Measurements from ENCODE around the gene MPP2.
A peak's percentile ranks its signal among the peaks of the same experiment; 100 is the strongest.

Gene MPP2

GRCh38 chr17:43834106-43834505 lies 73.2 kb downstream of the MPP2 start:
- Histone ChIP-seq H3K9me3 (ENCODE audit: control insufficient read depth, insufficient read depth, low read depth, low read length) (no peaks in the 10 kb centered on the region), H3K27ac (ENCODE audit: extremely low read depth, low read depth, low read length) (no peak overlapping the region), H3K36me3 (ENCODE audit: control insufficient read depth in 2 of 2, insufficient read depth in 1 of 2, low read length in 2 of 2) (peaks cover 0 to 27% of the 10 kb centered on the region in 2 experiments; a peak in 1 of 3 replicates), H3K4me3 (ENCODE audit: low read depth, low read length) (no peak overlapping the region), H3K4me1 (ENCODE audit: control insufficient read depth, insufficient read depth, low read length) (peaks cover 3% of the 10 kb centered on the region; the same call in 1 of the 2 replicates)
- ChIA-PET CTCF (interaction anchor here (0.7 to 5.0 kb wide), 3 partner anchors 12 to 77 kb away, joined by 3 to 29 read pairs (median 4); partner anchors contain the start of gene CD300LG), POLR2A (interaction anchor here (0.7 kb wide), 1 partner anchor 55 kb away, joined by 3 read pairs; the partner anchor contains the start of gene DUSP3)
- TF ChIP-seq ZNF585B (tag by site-specific recombination; IDR thresholded peaks at IDR 0.05) (no peak), KLF8 (tag by site-specific recombination; IDR thresholded peaks at IDR 0.05) (no peak), ZNF239 (tag by site-specific recombination; IDR thresholded peaks at IDR 0.05) (no peak), ZNF610 (tag by site-specific recombination; IDR thresholded peaks at IDR 0.05; ENCODE audit: borderline replicate concordance) (no peak), ZNF423 (tag by site-specific recombination; IDR thresholded peaks at IDR 0.05) (no peak), RBAK (tag by site-specific recombination; IDR thresholded peaks at IDR 0.05) (no peak), ZNF660 (tag by site-specific recombination; IDR thresholded peaks at IDR 0.05) (no peak), ZBTB20 (tag by site-specific recombination; IDR thresholded peaks at IDR 0.05) (no peak), ZBTB21 (tag by site-specific recombination; IDR thresholded peaks at IDR 0.05) (no peak)

DNA sequence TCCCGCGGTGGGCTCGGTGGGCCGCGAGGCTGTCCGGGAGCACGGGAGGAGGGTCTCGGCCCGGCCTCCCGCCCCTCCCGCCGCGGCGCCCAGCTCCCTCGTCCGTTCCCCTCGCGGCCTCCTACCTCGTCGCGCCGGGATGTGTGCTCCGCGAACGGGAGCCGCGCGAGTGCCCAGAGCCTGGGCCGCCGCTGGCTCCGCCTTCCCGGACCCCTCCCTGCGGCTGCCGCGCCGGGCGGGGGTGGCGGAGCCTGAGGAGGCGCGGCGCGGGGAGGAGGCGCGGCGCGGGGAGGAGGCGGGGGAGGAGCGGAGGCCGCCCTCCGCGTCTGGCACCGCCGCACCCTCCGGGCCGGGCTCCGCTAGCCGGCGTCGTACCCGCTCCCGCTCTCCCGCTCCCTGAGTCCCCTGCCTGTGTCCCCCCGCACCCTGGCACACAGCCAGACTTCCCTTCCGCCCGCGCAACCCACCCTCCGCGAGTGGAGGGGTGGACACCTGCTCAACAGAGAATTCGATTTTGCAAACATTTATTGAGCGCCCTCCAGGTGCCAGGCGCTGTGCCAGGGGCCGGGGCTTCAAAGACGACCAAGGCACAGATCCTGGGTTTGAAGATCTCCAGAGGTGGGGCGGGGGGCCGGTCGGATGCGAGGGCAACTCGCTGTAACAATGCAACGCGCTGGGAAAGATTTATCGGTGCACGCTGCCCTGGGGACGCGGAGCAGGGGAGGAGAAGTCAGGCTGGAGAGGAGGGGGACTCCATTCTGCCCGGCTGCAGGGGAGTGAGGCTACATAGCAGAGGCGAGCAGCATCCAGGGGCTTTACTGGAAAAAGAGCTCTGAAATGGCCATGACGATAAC lies 74.1 kb downstream of the MPP2 start, which contains the start of gene MPP3:
Gene MPP3, minus strand, starts transcription at position 171 of the 854 bp plus-strand sequence. CDS start 1,240 bp downstream, outside the sequence.
- ChIA-PET POLR2A (interaction anchor here (0.5 to 1.0 kb wide), 5 partner anchors 11 to 385 kb away, joined by 3 to 4 read pairs (median 3); partner anchors contain the start of gene CD300LG), CTCF (interaction anchor here (0.6 to 5.0 kb wide), 3 partner anchors 11 to 78 kb away, joined by 3 to 29 read pairs (median 4); partner anchors contain the start of gene CD300LG)
- no peaks in the 10 kb centered on the region for H3K9me3 ChIP-seq (ENCODE audit: control insufficient read depth, insufficient read depth, low read depth, low read length)
- H3K27ac ChIP-seq (ENCODE audit: extremely low read depth, low read depth, low read length), result peak within 1 kb of the TSS; percentile 33; the same call in 1 of the 2 replicates
- peaks cover 3% of the 10 kb centered on the region; the same call in 1 of the 2 replicates for H3K4me1 ChIP-seq (ENCODE audit: control insufficient read depth, insufficient read depth, low read length)
- H3K36me3 ChIP-seq (ENCODE audit: control insufficient read depth in 2 of 2, insufficient read depth in 1 of 2, low read length in 2 of 2), result peaks cover 5 to 36% of the 10 kb centered on the region in 2 experiments; a peak in 2 of 3 replicates
- H3K4me3 ChIP-seq (ENCODE audit: low read depth, low read length), result peak within 1 kb of the TSS; percentile 69
- TF ChIP-seq ZBTB21 (tag by site-specific recombination; IDR thresholded peaks at IDR 0.05) (no peak), ZNF175 (tag by site-specific recombination; IDR thresholded peaks at IDR 0.05) (no peak), REST (tag by site-specific recombination; IDR thresholded peaks at IDR 0.05) (no peak), ZNF76 (tag by site-specific recombination; IDR thresholded peaks at IDR 0.05; ENCODE audit: borderline replicate concordance, low read depth) (no peak), KLF9 (tag by site-specific recombination; IDR thresholded peaks at IDR 0.05; ENCODE audit: low read depth) (peak; percentile 18; the same call in 1 of the 2 replicates), ZNF341 (tag by site-specific recombination; IDR thresholded peaks at IDR 0.05; ENCODE audit: low read depth) (peak; percentile 93), ZIC2 (tag by site-specific recombination; IDR thresholded peaks at IDR 0.05) (peak; percentile 18), ZBTB49 (tag by site-specific recombination; IDR thresholded peaks at IDR 0.05; ENCODE audit: low read depth) (no peak), ZNF214 (tag by site-specific recombination; IDR thresholded peaks at IDR 0.05; ENCODE audit: borderline replicate concordance) (no peak), ZSCAN5A (tag by site-specific recombination; IDR thresholded peaks at IDR 0.05) (no peak), ZBTB48 (tag by site-specific recombination; IDR thresholded peaks at IDR 0.05) (peak; percentile 38), ZNF19 (tag by site-specific recombination; IDR thresholded peaks at IDR 0.05; ENCODE audit: low read depth) (no peak), ZNF433 (tag by site-specific recombination; IDR thresholded peaks at IDR 0.05; ENCODE audit: low read depth) (no peak), ZFHX2 (tag by site-specific recombination; conservative IDR thresholded peaks at IDR 0.05) (peak; percentile 87), ZNF174 (tag by site-specific recombination; IDR thresholded peaks at IDR 0.05) (no peak), MYNN (tag by site-specific recombination; IDR thresholded peaks at IDR 0.05; ENCODE audit: borderline replicate concordance) (no peak), ZNF785 (tag by site-specific recombination; IDR thresholded peaks at IDR 0.05) (no peak), ZNF791 (tag by site-specific recombination; IDR thresholded peaks at IDR 0.05) (no peak)
- TF ChIP-seq, protein P1, sequence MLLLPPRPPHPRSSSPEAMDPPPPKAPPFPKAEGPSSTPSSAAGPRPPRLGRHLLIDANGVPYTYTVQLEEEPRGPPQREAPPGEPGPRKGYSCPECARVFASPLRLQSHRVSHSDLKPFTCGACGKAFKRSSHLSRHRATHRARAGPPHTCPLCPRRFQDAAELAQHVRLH (tag by site-specific recombination; IDR thresholded peaks at IDR 0.05), result no peak
